HUES6 (cell line): ENCODE results near the gene ENDOV.
"Not testable (repeated sequence)": the region's sequence is repeated elsewhere in the genome, so short reads cannot be mapped to it uniquely, and the experiment has no call there.

Experiments
- H3K27ac ChIP-seq: 2 replicates; pipeline ENCODE4 v1.7.0; 2013; ENCODE audit warnings: low read depth, mild to moderate bottlenecking, low read length, inconsistent platforms
- H3K27me3 ChIP-seq: 2 replicates; pipeline ENCODE4 v1.6.1; 2013; ENCODE audit warnings: low read length; ENCODE audit not compliant: control insufficient read depth, insufficient read depth
- H3K36me3 ChIP-seq: 2 replicates; pipeline ENCODE4 v1.6.1; 2013; ENCODE audit warnings: low read length; ENCODE audit not compliant: control insufficient read depth, insufficient read depth
- H3K4me1 ChIP-seq: 2 replicates; pipeline ENCODE4 v1.6.1; 2013; ENCODE audit warnings: low read length; ENCODE audit not compliant: control insufficient read depth, insufficient read depth
- H3K4me3 ChIP-seq: 2 replicates; pipeline ENCODE4 v1.5.1; 2013; ENCODE audit warnings: low read depth, low read length
- H3K9ac ChIP-seq: one replicate; pipeline ENCODE4 v1.6.1; 2013; ENCODE audit warnings: mild to moderate bottlenecking, low read length
- H3K9me3 ChIP-seq: 2 replicates; pipeline ENCODE4 v1.6.1; 2013; ENCODE audit warnings: low read depth, low read length; ENCODE audit not compliant: control insufficient read depth, insufficient read depth

The ENDOV gene

DNA sequence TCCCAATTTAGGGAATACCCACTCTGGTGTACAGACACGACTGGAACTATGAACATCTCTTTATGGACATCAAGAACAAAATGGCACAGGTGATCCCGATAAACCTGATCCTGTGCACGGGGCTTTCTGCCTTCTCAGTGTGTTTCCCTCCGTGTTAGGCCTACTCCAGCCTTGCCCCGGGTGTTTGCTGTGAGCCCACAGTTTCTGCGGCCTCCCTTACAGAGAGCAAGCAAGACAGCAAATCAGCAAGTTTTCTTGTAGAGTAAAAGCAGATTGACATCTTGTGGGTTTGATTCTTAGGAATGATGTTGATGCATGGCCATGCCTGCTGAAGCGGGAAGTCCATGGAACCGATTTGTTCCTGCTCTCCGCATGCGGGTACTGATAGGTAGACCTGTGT, 26.4 kb upstream of the ENDOV start:
- Histone ChIP-seq H3K27me3 (no peaks in the 10 kb centered on the region), H3K9ac (no peak overlapping the region), H3K9me3 (no peaks in the 10 kb centered on the region), H3K4me3 (no peak overlapping the region), H3K36me3 (peaks cover 91% of the 10 kb centered on the region), H3K4me1 (no peaks in the 10 kb centered on the region), H3K27ac (no peak overlapping the region)

DNA sequence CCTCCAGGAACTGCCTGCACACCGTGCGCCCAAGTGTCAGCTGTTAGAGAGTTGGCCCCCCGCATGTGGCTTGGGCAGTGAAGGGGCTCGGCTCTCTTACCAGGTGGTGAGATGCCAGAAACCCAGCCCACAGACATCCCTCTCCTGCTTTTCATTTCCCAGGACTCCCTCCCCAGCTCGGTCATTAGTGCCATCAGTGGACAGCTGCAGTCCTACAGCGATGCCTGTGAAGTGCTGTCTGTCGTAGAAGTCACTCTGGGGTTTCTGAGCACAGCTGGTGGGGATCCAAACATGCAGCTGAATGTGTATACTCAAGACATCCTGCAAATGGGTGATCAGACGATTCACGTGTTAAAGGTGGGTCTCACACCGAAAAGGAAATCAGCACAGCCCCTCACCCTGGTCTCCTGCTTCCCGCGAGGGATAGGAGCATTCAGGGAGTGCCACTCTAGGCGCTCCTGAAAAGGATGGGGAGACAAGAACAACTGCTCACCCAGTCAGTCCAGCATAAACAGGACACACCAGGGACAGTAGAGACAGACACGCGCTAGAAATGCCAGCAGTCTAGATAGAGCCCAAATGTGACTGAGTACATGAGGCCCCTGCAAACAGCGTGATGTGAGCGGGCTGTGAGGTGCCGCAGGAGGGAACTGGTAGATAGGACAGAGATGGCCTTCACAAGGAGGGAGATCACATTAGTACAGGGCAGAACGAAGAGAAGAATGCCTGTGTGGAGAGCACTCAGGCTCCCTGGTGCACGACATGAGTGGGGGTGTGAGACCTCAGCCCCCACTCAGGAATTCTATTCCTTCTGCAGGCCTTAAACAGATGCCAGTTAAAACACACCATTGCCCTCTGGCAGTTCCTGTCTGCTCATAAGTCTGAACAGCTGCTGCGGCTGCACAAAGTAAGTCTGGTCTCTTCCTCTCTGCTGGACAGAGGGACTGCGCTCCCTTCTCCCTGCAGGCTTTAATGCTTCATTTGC, 25.7 kb upstream of the ENDOV start:
- peaks cover 88% of the 10 kb centered on the region for H3K36me3 ChIP-seq

DNA sequence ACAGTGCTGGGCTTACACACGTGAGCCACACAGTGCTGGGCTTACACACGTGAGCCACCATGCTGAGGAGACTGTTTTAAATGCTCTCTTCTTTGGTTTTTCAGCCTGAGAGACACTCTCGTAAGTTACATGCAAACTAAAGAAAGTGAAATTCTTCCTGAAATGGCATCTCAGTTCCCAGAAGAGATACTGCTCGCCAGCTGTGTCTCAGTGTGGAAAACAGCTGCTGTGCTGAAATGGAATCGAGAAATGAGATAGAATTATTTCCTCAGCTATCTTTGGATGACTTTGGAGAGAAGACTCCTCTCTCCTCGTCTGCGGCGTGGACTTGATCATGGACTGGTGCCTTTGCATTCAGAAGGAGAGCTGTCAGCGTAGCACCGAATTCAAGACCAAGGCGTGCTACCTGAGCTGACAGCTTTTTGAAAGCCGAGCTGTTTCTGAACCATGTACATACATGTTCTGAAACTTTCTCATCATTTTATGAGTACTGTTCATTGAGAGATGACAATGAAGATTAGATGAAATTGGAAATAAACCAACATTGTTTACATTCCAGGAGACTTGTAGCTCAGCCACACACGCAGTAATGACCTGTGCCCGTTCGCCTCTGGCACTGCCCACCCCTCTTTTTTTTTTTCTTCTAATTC, 21.6 kb upstream of the ENDOV start:
- H3K27ac ChIP-seq, result no peak overlapping the region
- H3K36me3 ChIP-seq, result peaks cover 53% of the 10 kb centered on the region

More for the DNA sequence above, 25.7 kb upstream of the ENDOV start:
- no peaks in the 10 kb centered on the region for H3K4me1 ChIP-seq
- no peak overlapping the region for H3K9ac ChIP-seq
- H3K27me3 ChIP-seq, result no peaks in the 10 kb centered on the region
- no peak overlapping the region for H3K27ac ChIP-seq
- H3K4me3 ChIP-seq, result no peak overlapping the region
- H3K9me3 ChIP-seq, result no peaks in the 10 kb centered on the region

DNA sequence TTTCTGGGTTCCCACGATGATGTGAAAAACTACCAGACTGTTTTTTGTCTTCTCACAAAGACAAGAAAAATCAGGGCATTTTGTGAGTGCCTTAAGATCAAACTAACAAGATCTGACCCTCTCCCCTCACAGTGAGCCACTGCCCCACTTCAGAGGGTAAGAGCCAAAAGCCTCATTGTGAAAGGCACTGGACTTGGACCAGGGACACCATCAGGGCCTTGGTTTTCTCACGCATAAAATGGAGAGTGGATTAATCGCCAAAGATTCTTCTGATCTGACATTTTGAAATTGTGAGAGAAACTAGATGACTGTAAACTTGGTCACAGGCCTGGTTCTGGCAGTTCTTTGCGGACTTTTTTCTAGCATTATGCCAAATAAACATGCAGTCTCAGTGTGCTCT, 21.0 kb upstream of the ENDOV start:
- H3K27ac ChIP-seq, result no peak overlapping the region
- peaks cover 47% of the 10 kb centered on the region for H3K36me3 ChIP-seq
- H3K4me3 ChIP-seq, result no peak overlapping the region
- H3K4me1 ChIP-seq, result peaks cover 4% of the 10 kb centered on the region; the same call in 1 of the 2 replicates
- H3K9me3 ChIP-seq, result no peaks in the 10 kb centered on the region
- no peak overlapping the region for H3K9ac ChIP-seq
- H3K27me3 ChIP-seq, result no peaks in the 10 kb centered on the region

More for the DNA sequence above, 21.6 kb upstream of the ENDOV start:
- no peaks in the 10 kb centered on the region for H3K27me3 ChIP-seq
- no peak overlapping the region for H3K4me3 ChIP-seq
- peaks cover 4% of the 10 kb centered on the region; the same call in 1 of the 2 replicates for H3K4me1 ChIP-seq
- no peaks in the 10 kb centered on the region for H3K9me3 ChIP-seq
- H3K9ac ChIP-seq, result no peak overlapping the region

DNA sequence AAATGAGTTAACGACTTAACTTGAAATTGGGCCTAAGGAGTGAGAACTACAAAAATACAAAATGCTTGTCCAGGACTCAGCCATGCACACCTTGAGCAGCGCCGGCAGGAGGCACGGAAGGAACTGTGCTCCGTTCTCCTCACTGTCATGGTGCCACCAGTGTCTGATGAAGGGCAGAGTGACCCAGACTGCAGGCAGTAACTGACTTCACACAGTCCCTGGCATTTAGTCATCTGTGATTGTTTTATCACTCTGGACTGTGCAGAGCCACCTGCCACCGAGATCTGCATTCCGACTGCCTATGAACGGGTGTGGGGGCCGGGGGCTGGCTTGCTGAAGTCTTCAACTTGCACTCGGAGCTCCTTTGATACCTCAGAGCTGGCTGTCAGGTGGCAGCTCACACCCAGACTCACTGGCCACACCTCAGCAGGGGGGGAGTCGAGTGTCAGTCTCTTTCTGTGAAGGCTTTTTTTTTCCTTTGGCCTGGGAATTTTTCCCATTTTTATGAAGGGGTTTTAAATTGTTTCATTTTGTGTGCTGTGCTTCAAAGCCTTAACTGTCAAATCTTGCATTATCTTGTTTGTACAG, 20.2 kb upstream of the ENDOV start:
- no peak overlapping the region for H3K9ac ChIP-seq
- no peaks in the 10 kb centered on the region for H3K9me3 ChIP-seq
- peaks cover 40% of the 10 kb centered on the region for H3K36me3 ChIP-seq
- no peak overlapping the region for H3K27ac ChIP-seq
- H3K27me3 ChIP-seq, result no peaks in the 10 kb centered on the region
- H3K4me3 ChIP-seq, result no peak overlapping the region
- H3K4me1 ChIP-seq, result peaks cover 4% of the 10 kb centered on the region; the same call in 1 of the 2 replicates

DNA sequence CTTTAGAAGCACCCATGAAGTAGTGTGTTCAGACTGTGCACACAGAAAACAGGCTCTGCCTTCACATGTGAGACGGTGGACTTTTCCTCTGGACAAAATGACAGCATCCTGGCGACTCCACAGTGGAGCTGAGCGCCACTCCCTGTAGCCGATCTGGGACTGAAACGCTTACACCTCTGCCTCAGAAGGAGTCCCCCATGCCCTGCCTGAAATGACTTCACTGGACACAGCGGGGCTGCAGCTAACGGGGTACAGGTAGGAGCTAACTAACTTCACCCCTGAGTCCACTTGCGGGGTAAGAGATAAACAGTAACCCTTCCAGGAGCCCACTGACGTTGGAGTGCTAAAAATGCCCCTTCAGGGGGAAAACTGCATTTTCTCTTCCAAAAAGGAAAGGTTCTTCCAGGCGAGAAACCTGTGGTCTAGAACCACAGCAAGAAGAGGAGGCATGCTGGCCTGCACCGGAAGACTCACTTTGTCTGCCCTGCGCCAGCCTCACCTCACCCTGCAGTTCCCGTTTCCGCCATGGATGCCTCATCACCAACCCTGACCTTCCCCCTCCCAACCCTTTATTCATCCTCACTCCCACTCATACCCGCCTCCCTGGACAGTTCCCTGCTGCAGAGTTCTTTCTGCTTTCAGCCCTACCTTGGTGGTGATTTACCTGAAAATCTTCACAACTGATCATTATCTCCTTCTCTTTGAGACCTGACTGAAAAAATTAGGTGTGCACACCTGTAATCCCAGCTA, 19.4 kb upstream of the ENDOV start:
- Histone ChIP-seq H3K27me3 (peaks cover 3% of the 10 kb centered on the region; the same call in 1 of the 2 replicates), H3K4me3 (no peak overlapping the region), H3K9me3 (no peaks in the 10 kb centered on the region), H3K36me3 (peaks cover 31% of the 10 kb centered on the region), H3K27ac (no peak overlapping the region), H3K9ac (no peak overlapping the region), H3K4me1 (peaks cover 4% of the 10 kb centered on the region; the same call in 1 of the 2 replicates)

DNA sequence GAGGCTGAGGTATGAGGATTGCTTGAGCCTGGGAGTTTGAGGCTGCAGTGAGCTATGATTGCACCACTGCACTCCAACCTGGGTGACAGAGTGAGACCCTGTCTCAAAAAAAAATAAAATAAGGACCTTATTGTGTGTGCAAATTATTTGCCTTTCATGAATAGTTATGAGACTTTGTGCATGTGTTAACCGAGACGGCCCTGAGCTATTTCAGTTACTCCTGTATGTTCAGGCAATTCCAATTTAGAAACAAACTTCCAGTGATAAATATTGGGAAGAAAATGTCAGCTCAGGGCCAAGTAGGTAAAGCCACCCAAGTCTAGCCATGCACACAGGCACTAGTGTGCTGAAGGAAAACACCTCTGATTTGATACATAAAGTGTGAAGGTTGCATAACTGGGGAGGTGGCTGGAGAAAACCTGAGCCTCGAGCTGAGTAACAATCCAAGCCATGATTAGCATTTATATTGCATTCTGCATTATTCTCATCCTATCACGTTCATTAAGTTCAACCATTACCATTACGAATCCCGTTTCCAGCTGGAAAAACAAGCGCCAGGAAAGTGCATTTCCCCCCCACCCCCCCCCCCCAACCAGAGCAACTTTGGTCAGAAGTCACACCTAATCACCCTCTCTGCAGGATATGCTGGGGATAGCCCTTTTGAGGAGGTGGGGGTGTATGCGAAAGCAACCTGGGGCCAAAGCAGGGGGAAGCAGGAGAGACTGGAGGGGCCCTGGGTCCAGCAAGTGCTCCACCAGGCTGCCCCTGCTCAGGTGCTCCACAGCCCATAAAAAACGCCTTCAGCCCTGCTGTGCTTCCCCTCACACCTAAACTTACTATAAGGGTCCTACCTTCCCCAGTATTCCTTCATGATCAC, 18.6 kb upstream of the ENDOV start:
- H3K9me3 ChIP-seq, result no peaks in the 10 kb centered on the region
- no peak overlapping the region for H3K4me3 ChIP-seq
- H3K27me3 ChIP-seq, result peaks cover 8% of the 10 kb centered on the region; the same call in 1 of the 2 replicates
- peaks cover 4% of the 10 kb centered on the region; the same call in 1 of the 2 replicates for H3K4me1 ChIP-seq
- no peak overlapping the region for H3K27ac ChIP-seq
- H3K9ac ChIP-seq, result no peak overlapping the region
- H3K36me3 ChIP-seq, result peaks cover 25% of the 10 kb centered on the region

DNA sequence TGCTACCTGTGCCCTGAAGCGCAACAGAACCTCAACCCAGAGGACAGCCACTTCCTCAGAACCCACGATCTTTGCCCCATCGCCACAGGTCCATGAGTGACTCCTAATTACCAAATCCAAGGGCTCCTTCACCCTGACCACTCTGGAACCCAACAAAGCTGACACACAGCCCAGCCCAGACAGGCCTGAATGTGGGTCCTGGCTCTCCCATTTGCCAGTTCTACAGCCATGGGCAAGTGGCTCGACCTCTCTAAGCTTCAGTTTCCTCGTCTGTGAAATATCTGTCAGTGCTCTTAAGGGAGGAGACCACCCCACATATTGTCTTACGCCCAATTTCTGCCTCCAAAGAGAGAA, 18.0 kb upstream of the ENDOV start:
- Histone ChIP-seq H3K9ac (no peak overlapping the region), H3K27ac (no peak overlapping the region), H3K9me3 (no peaks in the 10 kb centered on the region), H3K4me3 (no peak overlapping the region), H3K36me3 (peaks cover 20% of the 10 kb centered on the region), H3K27me3 (peaks cover 8% of the 10 kb centered on the region; the same call in 1 of the 2 replicates), H3K4me1 (peaks cover 4% of the 10 kb centered on the region; the same call in 1 of the 2 replicates)

DNA sequence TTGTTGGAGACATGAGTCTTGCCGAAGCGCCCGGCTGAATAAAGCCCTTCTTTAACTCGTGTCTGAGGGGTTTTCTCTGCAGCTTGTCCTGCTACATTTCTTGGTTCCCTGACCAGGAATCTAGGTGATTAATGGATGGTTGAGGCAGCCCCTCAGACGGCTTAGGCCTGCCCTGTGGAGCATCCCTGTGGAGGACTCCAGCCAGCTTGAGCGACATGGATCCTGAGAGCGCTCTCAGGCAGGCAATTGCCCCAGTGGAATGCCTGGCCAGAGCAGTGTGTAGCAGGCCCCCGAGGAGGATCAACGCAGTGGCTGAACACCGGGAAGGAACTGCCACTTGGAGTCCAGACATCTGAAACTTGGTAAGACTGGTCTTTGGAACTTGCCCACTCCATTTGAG, 17.3 kb upstream of the ENDOV start:
- Histone ChIP-seq H3K27ac (no peak overlapping the region), H3K9ac (no peak overlapping the region)

DNA sequence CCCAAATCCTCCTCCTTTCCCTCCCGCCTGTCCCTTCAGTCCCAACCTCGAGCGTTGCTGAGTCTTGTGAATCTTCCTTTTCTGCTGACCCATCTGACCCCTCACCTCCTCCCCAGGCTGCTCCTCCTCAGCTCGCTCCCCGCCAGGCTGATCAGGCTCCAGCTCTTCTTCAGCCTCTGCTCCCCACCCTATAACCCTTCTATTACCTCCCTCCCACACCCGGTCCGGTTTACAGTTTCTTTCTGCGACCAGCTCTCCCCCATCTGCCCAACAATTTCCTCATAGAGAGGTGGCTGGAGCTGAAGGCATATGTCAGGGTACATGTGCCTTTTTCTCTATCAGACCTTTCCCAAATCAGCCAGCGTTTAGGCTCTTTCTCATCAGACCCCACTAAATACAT, 13.9 kb upstream of the ENDOV start:
- not testable (repeated sequence) for H3K27ac ChIP-seq, H3K4me1 ChIP-seq, H3K36me3 ChIP-seq, H3K4me3 ChIP-seq, H3K9ac ChIP-seq, H3K9me3 ChIP-seq
- peaks cover 13% of the 10 kb centered on the region; the same call in 1 of the 2 replicates for H3K27me3 ChIP-seq

More for the DNA sequence above, 17.3 kb upstream of the ENDOV start:
- Histone ChIP-seq H3K4me1 (peaks cover 4% of the 10 kb centered on the region; the same call in 1 of the 2 replicates), H3K4me3 (no peak overlapping the region), H3K27me3 (peaks cover 8% of the 10 kb centered on the region; the same call in 1 of the 2 replicates), H3K9me3 (no peaks in the 10 kb centered on the region), H3K36me3 (peaks cover 17% of the 10 kb centered on the region)
